GM18502 (cell line): Measurements from ENCODE around the gene TPP2.
A peak's percentile ranks its signal among the peaks of the same experiment; 100 is the strongest.

ENCODE experiments used
- ATAC-seq: cut with Tn5 transposase; IDR thresholded peaks from one replicate; pipeline ENCODE4 v1.9.1; 2021; ENCODE audit warnings: mild to moderate bottlenecking; ENCODE audit not compliant: unreplicated experiment, poor library complexity

The TPP2 gene

DNA sequence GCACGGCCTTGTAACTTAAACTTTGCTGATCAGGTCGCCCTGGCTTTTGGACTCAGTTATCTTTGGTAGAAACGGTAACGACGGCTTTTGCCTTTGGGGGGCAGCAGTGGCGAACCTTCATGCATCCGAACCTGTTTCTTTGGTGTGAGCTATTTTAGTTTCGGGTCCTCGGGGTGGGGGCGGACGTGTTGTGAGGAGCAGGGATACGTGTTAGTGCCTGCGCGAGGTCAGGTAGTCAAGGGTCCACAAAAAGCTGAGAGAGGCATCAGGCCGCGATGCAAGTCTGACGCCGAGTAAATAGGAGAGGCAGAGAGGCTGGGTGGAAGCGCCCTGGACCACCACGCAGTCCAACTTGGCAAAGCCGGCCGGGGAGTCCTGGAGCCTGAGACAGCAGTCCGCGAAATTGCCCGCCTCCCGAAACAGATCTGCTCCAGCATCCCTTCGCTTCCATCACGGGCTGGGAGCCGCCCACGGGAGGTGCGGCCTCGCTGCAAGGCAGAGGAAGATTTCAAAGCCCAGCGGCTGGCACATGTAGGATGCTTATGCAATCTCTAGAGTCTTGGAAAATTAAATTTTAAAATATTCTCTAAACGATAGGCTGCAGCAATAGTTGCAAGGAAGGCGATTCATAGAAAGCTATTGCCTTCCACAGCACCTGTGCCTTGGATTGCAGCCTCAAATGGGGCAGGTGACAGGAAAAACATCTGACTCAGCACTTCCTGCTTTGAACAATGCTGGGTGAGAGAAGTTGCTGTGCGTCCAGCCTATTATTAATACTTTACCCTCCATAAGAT lies 4.6 kb upstream of the TPP2 start:
- ATAC-seq = peak; percentile 51

DNA sequence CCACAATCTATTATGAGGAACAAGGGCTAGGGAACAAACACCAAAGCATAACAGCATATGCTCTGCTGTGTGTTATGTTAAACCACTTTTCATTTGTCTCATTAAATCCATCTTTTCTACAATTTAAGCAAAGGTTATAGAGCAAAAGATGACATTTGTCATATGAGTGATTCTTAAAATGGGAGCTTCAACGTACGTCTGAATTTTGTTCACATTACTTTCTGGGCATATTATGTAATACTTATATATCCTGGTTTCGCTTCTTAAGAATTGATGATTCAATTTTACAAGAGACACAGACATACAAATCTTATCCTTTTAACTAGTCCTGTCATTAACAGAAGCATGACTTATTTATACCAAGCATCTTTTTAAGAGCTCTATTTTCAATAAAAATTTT lies 3.3 kb upstream of the TPP2 start:
- no peak for ATAC-seq

GRCh38 chr13:102597029-102597961 lies 509 bp downstream of the TPP2 start:
- ATAC-seq = peak; percentile 32

DNA sequence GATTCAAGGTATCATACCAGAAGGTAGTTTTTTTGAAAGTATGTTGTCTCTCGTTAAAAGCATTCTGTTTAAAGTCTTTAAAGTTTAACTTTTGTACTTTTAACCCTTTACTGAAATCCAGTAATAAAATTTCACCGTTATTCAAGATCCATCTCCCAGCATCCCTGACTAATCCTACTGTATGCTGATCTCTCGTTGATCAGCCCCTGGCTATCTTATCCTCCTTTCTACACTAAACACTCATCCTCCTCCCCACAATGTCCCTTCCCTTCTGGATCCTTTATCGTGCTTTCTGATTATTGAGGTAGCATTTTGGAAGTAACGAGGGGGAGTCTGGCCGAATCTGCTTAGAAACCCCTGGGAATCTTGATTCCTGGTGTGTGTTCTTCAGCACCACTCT lies 1.3 kb downstream of the TPP2 start:
- ATAC-seq = no peak

DNA sequence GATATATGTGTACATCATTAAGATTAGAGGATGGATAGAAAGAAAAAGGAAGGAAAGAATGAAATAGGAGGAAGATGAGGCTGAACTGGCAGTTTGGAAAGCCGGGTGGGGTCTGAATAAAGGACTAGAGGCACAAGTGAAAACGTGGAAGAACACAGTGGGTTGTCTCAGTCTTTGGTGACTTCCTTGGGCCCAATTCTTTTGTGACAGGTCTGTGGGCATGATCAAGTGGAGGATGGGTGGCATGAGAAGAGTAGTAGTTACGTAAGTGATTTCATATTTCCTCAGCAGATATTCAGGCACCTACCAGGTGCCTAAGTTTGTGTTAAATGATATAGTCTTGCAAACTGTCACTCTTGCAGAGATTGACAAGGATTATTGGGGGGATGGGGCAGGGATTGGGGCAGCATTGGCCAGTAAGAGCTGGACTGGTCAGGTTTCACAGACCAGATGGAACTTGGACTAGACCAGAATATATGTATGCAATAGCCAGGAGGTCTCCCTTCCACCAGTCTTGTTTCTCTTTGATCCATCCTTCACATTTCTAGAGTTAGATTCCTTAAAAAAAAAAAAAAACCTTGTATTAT lies 2.7 kb downstream of the TPP2 start:
- ATAC-seq = no peak

GRCh38 chr13:102606537-102607309 lies 9.9 kb downstream of the TPP2 start:
- ATAC-seq = no peak

GRCh38 chr13:102608974-102609373 lies 12.2 kb downstream of the TPP2 start:
- no peak for ATAC-seq

- no peak for ATAC-seq
Observed at GRCh38 chr13:102609696-102610095, 12.9 kb downstream of the TPP2 start.

GRCh38 chr13:102610296-102610895 lies 13.6 kb downstream of the TPP2 start:
- no peak for ATAC-seq

- no peak for ATAC-seq
Observed at GRCh38 chr13:102617697-102618350, 21.0 kb downstream of the TPP2 start.

GRCh38 chr13:102620516-102620915 lies 23.7 kb downstream of the TPP2 start:
- ATAC-seq = no peak

- ATAC-seq = no peak
Observed at GRCh38 chr13:102626928-102627327, 30.1 kb downstream of the TPP2 start.

DNA sequence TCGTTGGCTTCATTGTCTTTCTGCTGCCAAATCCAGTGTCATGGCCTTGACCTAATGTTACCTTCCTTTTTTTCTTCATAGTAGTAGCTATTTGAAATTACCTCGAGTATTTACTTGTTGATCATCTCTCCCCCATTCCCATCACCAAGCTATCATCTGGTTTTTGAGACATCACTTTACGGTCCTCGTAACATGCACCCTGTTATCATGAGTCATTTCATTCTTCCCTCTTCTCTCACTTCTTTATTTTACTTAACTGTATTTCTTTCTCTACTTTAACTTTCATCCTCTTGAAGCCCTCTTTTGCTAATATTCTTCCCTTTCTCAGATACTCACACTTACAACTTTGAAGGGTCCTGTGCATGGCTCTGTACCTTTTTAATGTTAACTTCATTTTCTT lies 31.8 kb downstream of the TPP2 start:
- no peak for ATAC-seq

DNA sequence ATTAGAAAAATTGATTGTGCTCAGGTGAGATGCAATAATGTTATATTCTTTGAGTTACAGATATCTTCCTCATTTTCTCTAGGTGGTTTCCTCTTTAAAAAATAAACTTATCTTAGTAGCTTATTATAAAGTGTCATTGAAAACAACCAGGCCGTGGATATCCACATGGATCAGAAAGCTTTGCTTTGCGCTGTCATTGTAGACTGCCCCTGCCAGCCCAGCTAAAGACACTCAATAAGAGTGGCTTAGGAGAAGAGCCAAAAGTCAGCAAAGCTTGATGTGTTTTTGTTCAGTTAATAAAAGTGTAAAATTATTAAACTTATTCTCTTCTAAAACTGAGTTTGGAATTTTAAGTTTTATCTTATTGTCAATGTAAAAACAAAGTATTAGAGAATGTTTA lies 34.4 kb downstream of the TPP2 start:
- no peak for ATAC-seq

DNA sequence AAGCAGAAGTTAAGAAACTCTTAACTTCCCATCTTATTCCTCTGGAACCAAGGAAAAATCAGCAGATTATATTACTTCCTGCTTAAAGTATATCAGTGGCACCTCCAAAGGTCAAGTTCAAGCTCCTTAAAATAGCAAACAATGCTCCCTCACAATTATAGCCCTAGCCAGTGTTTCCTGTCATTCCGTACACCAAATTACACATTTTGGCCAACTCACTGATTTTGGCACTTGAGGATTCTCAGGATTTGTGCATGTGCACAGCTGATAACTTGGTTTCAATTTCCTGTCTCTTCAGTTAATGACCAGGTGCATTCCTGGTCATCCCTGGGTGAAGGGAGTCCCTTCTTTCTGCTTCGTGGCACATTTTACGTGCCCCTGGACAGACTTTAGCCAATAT lies 42.0 kb downstream of the TPP2 start:
- ATAC-seq = no peak

- no peak for ATAC-seq
Observed at GRCh38 chr13:102642029-102642428, 45.2 kb downstream of the TPP2 start.

DNA sequence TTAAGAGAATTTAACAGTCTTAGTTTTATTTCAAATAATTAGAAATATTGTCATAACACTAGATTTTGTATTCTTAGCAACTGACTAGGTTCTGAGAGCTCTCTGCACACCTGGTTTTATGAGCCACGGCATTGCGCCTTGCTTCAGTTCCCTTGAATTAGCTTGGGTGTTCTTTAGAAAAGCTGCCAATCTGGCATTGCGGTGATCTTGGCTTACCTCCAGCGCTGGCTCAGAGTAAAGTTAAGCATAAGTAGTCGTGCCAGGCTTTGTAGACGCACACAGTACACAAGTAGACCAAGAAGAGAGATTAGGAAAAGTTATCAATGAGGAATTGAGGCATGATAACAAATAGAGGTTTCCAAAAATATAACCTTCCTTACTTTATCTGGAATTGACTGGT lies 45.7 kb downstream of the TPP2 start:
- ATAC-seq = no peak

DNA sequence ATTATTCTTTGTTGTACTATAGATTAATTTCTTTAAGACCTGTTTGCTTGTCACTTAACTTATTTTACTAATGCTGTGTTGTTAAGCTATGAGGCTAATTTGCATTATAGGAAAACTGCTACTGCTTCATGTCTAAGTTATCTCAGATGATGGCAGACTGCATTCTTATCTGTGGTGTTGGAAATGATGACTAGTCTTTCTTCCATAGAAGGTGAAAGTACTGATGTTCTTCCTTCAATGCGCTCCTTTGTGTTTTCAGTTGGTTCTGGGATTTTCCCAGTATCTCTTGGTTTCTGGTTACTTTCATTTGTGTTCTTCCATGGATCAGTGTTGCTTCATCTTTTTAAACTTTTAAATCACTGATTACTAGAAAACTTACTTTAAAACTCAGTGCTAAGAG lies 46.9 kb downstream of the TPP2 start:
- no peak for ATAC-seq

DNA sequence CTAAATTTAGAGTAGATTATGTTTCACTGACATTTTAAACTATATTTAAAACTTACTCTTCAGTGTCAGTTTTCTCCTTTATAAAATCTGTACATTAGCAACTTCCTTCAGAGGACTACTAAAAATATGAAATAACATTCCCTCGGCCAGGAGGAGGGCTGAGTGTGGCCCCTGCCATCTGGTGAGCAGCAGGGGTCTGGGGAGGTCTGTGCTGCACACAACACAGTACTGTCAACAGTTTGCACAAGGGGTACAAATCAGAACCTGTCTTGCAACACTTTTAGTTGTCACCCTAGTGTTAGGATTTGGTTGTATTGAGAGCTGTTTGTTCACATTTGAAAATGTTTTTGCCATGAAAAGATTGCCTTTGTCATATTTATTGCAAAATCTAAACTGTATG lies 48.9 kb downstream of the TPP2 start:
- ATAC-seq = no peak
